Activated T-helper 9 cell treated with anti-CD3 and anti-CD28 coated beads, Interleukin-2, amount 50 U/mL, for 16 hours (primary cell): ENCODE data around the gene CATSPERD.
"Not testable (repeated sequence)": the region's sequence is repeated elsewhere in the genome, so short reads cannot be mapped to it uniquely, and the experiment has no call there.

Experiments used
- DNase-seq: peaks from one replicate; pipeline ENCODE4 v3.0.0-alpha.2; 2020; ENCODE audit warnings: low read depth

Gene CATSPERD

GRCh38 chr19:5684694-5685430 is 35.6 kb upstream of the CATSPERD start:
- DNase-seq, result no peak

- no peak for DNase-seq
Measured at GRCh38 chr19:5686326-5686646, 34.2 kb upstream of the CATSPERD start.

GRCh38 chr19:5686647-5687359 is 33.6 kb upstream of the CATSPERD start:
- DNase-seq, result peak; percentile 96

GRCh38 chr19:5687360-5688198 is 32.9 kb upstream of the CATSPERD start:
- no peak for DNase-seq

GRCh38 chr19:5688262-5688881 is 32.1 kb upstream of the CATSPERD start:
- not testable (repeated sequence) for DNase-seq

GRCh38 chr19:5690125-5690954 is 30.1 kb upstream of the CATSPERD start, which contains the start of gene RPL36:
TSS of gene RPL36 (plus strand) at chr19:5690295. CDS start at chr19:5690508, 213 bp downstream.
- peak; percentile 98 for DNase-seq

DNA sequence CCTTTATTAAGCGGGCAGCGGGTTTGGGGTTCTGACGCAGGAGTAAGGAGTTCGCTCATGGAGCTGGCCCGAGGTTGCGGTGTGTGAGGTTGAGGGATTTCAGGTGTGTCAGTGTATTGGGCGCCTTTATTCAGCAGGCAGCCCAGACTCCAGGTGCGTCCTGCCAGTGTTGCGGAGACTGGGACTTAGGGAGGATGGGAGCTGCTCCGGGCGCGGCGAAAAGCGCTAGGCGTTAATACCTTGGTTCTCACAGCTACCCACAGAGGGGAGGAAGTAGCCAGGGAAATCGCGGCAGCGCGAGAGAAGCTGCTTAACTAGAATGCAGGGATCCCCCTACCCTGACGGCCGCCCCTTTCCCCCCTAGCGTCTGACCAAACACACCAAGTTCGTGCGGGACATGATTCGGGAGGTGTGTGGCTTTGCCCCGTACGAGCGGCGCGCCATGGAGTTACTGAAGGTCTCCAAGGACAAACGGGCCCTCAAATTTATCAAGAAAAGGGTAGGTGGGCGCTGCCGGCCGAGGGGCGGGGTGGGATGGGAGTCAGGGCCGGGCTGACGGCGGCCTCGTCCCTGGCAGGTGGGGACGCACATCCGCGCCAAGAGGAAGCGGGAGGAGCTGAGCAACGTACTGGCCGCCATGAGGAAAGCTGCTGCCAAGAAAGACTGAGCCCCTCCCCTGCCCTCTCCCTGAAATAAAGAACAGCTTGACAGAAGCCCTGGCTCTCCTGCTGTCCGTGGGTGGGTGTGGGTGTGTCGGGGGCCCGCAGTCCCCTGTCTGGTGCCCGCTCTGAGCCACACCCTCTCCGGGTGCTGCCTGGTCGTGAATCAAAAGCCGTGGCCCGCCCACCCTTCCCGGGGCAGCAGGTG is 29.2 kb upstream of the CATSPERD start:
- peak; percentile 54 for DNase-seq

DNA sequence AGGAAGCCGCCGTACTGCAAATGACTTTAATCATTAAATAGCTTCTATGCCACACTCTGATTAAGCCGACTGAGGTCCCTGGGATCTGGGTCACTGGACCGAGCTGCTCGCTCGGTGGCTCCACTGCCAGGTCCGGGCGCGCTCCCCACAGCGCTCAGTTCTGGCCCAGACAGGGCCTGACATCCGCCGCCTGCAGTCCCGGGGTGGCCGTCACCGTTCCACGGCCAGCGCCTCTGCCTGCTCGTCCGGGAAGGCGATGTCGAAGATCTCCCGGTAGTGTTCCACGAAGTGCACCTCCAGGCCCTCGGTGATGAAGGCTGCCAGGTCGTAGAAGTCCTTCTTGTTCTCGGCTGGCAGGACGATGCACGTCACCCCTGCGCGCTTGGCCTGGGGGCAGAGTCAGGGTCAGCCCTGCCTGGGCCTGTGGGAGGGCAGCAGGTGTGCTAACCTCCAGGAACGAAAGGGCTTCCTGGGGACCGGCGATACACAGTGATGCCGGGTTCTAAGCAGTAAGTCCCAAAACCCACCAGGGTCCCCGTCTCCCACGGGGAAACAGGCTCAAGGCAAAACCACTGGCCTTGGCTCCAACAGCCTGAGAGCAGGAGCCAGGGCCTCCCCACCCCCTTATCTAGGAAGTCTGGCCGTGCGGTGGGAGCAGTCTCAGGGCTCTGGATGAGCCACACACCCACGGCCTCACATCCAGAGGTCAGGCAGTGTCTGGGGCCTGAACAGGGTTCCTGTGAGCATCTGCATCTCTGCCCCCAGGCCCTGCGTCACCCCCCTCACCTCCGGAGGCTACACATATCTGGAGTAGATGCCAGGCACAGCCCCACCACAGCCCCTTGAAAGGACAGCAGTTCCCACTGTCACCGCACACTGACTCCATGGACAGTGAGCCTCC is 28.4 kb upstream of the CATSPERD start:
- no peak for DNase-seq

- no peak for DNase-seq
Measured at GRCh38 chr19:5692723-5693194, 27.7 kb upstream of the CATSPERD start.

DNA sequence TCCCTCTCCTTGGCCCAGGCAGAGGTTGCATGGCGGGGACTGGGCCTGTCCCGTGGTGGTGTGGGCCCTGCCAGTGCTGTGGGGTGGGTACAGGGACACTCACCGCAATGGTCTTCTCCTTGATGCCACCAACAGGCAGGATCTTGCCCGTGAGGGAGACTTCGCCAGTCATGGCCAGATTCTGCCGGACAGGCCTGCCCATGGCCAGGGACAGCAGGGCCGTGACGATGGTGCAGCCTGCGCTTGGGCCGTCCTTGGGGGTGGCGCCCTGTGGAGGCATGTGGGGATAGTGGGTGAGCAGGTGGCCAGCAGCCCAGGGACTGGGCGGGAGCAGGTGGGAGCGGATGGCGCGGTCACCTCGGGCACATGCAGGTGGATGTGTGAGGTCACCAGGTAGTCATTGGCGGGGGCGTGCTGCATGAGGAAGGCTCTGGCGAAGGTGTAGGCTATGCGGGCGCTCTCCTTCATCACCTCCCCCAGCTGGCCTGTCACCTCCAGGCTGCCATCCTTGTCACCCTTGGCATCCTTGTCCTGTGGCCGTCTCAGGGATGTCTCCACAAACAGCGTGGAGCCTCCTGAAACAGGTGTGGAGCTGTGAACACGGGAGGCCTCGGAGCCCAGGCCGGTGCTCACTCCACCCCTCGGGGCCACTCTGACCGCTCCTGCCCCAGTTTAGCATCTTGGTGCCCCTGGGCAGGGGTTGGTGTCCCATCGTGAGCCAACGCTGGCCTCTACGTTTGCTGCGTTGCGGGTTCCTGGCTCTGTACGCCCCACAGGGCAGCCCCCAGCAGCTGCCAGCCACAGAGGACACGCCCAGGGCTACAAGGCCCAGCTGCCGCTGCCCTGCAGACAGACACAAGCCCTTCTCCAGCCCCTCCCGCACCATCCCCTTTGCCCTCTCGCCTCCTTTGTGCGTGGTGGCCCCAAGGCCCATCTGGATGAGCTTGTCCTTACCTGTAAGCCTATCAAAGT is 27.0 kb upstream of the CATSPERD start:
- DNase-seq, result no peak

DNA sequence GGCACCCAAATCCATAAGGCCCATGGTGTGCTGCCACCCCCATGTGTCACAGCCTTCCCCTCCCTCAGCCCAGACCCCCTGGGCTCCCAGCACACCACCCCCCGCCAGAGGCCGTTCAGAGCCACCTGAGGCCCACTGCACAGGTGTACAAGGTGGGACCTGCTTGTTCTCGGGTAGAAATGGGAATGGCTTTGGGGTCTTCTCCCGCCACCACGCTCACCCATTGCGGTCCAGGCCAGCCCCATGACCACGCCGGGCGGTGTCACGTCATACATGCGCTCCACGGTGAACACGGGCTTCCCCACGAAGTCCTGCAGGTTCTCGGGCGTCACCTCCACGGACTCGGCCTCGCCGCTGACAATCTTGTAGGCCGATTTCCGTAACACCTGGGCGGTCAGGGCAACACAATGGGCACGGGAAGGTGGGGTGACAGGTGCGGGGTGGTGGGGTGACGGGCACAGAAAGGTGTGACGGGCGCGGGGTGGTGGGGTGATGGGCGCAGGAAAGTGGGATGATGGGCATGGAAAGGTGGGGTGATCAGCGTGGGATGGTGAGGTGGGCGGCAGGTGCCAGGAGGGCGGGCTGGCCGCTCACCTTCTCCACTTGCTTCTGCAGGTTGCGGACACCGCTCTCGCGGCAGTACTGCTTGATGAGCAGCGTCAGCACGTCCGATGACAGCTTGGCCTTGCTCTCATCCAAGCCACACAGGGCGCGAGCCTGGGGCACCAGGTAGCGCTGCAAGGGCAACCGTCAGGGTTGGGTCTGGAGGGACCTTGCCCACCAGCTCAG is 26.1 kb upstream of the CATSPERD start:
- DNase-seq, result no peak

DNA sequence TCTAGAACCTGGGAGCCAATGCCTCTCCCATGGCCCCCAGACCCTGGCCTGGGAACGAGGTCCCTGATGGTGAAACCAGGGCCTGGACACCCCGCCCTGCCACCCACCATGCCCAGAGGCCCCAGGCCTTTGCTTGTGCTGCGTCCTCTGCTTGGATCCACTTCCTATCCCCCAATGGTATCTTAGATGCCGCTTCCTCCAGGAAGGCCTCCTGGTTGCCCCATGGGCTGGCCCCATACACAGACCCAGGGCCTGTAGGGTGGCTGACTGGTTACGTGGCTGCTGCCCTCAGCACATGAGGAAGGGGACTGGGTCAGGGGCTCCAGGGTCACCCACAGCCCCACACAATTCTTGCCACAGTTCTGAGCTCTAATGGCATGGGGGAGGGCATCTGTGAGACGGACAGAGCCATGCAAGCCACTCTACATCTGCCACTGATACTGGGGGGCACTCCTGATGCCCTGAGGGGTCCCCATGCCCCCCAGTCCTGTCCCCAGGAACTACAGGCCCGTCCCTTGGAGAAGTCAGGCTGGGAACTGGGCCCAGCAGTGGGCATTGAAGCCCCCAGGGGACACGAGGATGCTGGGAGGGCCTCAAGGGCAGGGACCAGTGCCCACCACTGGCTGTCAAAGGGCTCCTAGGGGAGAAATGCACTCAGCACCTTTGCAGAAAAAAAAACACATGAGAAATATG is 25.3 kb upstream of the CATSPERD start:
- DNase-seq, result no peak

- DNase-seq, result no peak
Measured at GRCh38 chr19:5695649-5696195, 24.7 kb upstream of the CATSPERD start.

GRCh38 chr19:5696196-5697021 is 24.0 kb upstream of the CATSPERD start:
- DNase-seq, result no peak
